HG02840 (cell line): ENCODE results near the gene DCTN1.

Experiments used
- ATAC-seq: cut with Tn5 transposase; IDR thresholded peaks from one replicate; pipeline ENCODE4 v1.9.1; 2021; ENCODE audit warnings: mild to moderate bottlenecking, moderate library complexity, moderate number of reproducible peaks; ENCODE audit not compliant: unreplicated experiment, low FRiP score

Gene DCTN1

DNA sequence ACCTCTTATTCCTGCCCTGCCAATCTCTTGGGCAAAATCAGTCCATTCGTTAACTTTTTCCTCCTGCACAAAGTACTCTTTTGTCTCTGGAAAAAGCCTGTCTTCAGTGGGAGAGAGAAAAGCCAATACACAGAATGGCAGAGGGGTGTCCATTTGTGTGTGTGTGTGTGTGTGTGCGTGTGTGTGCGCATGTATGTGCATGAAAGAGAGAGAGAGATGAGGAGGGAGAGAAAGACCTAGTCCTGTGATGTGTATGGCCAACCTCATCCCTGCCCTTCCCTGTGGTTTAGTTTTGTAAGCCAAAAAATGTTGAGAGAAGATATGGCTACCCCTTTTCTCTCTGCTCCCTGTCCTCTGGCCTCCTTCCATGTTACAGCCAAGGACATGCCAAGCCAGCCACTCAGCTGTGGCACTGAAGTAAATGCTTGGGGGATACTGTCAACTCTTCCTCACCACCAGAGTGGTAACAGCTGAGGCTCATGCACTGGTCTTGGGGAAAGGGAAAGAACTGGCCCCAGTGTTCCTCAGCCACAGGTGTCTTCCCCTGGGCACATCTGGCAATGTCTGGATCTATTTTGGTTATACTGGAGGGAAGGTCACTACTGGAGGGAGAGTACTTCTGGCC lies 47.4 kb downstream of the DCTN1 start:
- no peak for ATAC-seq

GRCh38 chr2:74328573-74328972 lies 51.5 kb downstream of the DCTN1 start:
- ATAC-seq: no peak

DNA sequence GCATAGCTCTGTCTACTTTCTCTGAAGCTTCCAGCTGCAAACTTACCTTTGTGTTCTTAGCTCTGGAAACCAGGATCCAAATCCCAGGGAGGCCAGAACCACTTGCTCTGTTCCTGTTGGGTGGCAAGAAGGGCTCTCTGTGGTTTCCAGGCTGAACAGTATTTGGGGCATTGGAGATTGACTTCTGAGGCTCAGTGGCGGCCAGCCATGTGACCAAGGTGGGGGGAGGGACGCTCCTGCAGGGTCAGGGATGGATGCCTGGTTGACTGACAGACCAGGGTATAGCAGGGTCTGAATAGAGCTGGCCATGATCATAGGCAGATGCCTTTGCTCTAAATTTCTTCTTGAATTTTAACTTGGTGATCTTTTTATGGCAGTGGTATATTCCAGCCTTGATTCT lies 52.0 kb downstream of the DCTN1 start:
- ATAC-seq: no peak

DNA sequence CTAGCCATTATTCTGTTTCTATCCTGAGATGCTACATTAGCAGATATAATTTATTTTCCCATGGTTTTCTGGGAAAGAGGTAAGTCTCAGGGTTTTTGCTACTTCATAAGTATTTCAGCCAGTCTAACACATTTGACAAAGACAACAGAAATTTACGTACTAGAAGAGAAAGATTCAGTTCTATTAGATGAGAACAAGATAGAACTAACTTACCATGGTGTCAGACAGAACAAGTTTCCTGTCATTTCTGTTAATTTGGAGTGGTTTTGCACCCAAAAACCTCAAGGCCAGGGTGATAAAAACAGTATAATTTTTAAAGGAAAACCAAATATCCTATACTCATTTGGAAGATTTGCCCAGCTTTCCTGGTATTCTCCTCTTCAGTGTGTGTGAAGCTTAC lies 52.5 kb downstream of the DCTN1 start:
- ATAC-seq: no peak

DNA sequence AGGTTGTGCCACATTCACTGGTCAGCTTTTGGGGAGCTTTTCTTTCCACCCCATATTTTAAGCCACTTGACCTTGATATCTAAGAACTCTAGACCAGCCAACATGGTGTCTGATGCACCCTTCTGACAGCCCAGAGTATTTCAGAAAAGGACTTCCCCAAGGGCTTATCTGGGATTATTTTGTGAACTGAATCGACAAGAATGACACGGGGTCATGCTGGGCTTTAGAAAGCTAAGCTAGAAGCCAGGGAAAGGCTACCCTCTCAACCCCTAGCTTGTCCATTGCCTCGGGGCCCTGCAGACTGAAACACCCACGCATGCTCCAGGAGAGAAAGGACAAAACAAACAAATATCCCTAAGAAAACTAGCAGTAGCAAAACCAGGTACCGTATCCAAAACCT lies 52.9 kb downstream of the DCTN1 start:
- no peak for ATAC-seq

GRCh38 chr2:74325815-74326214 lies 54.3 kb downstream of the DCTN1 start:
- no peak for ATAC-seq

DNA sequence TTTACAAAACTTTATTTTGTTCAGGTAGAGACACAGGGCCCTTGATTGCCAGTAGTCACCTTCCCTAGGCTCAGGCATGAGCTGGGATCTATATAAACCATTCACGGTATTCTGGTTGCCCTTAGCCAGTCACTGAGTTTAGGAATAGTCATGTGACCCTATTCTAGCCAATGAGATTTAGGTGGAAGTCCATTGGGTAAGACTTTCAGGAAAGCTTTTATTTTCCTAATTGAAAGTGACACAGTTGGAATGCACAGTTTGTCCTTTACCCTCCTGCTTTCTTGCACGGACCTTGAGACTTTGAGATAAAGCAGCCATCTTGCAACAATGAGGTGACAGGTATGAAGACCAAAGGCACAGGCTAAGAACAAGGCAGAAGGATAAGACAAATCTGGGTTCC lies 58.4 kb downstream of the DCTN1 start:
- no peak for ATAC-seq

DNA sequence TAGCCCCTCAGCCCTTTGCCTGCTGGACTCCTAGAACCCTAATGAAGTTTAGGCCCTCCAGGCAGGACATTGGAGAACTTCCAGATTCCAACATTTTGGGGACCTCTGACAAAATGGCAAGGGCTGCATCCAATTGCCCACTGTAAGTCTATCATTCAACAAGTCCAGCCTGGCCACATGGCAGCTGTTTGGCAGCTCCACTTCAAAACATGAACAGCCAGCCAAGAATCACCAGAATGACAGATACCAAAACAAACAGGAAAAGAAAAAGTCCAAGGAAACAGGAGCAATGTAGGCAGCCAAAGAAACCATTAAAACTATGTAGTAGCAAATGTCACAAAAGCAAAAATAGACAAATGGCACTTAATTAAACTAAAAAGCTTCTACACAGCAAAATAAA lies 62.4 kb downstream of the DCTN1 start:
- ATAC-seq: no peak

GRCh38 chr2:74316627-74317295 lies 63.4 kb downstream of the DCTN1 start:
- no peak for ATAC-seq

DNA sequence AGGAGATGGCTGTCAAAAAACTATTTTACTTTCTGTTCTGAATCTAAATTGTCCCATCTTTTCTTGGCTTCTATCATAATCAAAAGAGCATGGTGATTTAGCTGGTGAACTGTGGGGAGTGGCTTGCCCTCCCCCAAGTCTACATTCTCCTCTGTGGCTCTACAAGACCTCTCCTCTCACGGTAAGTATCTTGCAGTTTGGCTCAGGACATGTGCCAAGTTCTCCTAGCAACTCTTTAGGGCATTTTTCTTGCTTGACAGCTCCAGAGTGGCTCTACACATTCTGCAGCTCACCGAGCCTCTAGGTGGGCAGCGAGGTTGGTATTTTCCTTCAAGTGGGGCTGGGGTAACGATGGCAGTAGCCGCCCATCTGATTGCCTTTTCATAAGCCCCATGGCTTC lies 66.0 kb downstream of the DCTN1 start:
- ATAC-seq: no peak

DNA sequence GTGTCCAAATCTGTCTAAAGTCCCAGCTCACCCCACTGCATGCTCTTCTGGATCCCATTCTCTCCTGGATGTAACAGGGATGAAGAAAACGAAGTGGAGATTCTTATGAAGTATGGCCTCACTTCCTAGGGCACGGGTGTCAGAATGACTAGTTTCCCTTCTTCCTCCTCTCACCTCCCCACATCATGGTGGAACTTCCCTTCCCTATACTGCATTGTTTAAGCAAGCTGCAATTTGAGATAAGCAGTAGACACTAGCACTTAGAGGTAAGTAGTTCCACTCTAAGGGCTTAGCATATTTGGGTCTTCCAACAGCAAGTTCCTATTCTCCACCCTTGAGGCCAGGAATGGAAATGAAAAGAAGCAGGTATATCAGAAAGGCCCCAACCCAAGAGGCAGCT lies 66.6 kb downstream of the DCTN1 start:
- no peak for ATAC-seq

GRCh38 chr2:74312913-74313312 lies 67.2 kb downstream of the DCTN1 start:
- no peak for ATAC-seq
